WI38 (cell line): Measurements from ENCODE around the gene TAGLN.

Source experiments
- H3K4me3 ChIP-seq: 2 replicates; pipeline ENCODE4 v1.5.1; 2011; ENCODE audit warnings: low read depth, mild to moderate bottlenecking, control low read depth, low read length
- CTCF ChIP-seq: IDR thresholded peaks from 2 replicates; pipeline ENCODE4 v1.5.1; 2012; ENCODE audit warnings: low read depth, mild to moderate bottlenecking, control low read depth, low read length

Gene TAGLN

DNA sequence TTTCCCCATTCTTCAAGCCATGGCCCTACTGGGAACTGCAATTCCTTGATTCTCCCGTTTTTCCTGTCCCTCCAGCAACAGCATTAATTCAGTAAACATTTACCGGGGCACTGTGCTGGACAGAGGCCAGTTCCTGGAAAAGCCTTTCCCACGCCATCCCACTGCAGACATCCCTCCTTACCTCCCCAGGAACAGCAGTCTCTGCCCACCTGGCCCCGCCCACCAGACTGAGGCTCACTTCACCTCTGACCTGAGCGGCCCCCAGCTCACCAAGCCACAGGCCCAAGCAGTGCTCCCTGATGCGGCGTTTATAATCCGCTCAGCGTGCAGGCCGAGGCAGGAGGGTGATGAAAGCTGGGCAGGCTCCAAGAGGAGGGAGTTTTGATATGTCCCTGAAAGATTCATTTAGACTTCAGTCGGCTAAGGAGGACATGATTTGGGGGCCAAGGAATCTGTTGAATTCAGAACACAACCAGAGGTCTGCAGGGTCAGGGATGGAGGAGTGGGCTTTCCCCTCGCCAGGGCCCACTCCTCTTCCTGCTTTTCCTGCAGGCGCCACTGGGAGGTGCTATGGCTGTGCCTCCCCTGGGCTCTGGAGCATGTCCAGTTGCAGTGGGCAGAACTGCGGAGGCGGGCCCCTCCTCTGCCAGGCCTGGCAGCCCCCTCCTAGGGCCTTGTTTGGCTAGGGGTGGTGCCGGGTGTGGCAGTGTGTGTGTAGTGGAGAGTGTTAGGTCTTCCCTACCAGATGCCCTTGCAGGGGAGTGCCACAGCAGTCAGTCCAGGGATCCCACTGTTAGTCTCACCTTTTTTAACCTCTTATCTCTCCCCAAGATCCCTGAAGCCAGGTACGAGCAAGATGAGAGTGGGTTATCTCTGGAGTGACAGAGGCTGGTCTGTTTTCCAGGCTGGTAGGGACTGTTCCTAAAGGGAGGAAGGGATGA, 1.4 kb upstream of the TAGLN start:
- peak; percentile 86 for TF ChIP-seq CTCF
- peak overlapping the region; percentile 92 for H3K4me3 ChIP-seq

- peak overlapping the region; percentile 92 for H3K4me3 ChIP-seq
- TF ChIP-seq CTCF: no peak
Observed at GRCh38 chr11:117198613-117199012, 557 bp upstream of the TAGLN start.

DNA sequence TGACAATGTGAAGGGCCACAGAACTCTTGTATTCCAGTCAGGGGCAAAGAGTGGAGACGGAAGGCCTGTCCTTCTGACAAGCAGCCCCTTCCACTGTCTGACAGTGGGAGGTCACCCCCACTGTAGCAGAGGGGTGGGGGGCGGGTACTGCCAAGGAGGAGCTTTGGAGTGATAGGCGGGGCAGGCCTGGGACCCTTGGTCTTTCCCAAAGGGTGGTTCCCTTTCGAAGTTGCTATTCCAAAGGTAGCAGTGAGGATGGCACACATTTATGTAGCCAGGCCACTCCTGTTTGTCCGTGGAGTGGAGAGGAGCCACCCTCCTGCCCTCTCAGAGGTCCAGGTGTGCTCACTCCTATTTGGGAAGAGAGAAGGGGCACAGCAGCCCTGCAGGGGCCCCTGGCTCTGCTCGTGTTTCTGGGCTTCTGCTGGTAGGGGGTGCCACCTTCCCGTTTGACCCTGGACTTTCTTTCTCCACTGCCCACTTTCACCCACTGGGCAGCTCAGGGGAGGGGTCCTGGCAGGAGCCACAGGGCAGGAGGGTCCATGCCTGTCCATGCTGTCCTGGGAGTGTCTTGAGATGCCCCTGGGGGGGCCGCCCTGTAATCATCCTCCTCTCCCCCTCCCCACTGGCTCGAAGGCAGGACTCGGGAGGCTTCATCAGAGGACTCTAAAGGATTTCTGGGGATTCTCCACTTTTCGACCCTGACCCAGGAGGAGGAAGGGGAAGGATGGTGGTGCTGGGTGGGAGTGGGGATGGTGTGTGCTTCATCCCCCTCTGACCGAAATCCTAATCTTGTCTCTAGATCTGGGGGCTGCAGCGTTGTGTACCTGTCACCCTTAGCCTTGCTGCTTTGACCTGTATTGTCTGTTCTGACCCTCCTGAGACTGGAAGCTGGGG, 994 bp downstream of the TAGLN start:
- H3K4me3 ChIP-seq: peak overlapping the region; percentile 92
- no peak for TF ChIP-seq CTCF

DNA sequence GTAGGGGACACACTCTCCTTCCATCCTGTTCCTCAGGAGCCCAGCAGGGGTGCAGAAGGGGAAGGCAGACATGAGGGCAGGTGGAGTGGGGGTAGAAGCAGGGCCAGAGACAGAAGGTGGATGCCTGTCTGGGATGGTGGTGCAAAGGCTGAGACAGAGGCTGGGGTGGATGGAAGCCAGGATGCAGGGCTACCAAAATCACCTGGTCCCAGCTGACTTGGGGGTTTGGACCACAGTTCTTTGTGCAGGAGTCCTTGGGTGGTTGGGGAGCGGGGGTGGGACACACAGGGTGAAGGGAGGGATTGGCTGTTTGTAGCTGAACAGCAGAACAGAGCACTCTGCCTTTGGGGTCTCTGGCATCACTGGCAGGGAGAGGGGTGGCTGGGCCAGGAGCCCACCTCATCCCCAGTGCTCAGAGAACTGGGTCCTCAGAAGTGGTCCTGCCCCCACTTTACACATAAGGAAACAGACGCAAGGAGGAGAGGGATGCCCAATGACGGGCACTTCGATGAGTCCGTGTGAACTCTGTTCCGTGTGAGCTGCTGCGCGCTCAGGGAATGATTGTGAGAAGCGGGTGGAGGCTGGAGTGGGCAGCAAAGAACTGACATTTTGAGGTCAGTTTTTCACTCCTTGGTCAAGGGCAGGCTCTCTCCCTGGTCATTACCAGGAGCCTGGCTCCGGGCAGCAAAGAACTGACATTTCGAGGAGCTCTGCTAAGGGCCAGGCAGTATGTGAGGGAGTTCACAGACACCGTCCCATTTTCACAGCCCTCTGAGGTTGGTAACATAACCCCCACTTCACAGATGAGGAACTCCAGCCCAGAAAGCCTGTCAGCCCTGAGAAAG, 1.9 kb downstream of the TAGLN start:
- H3K4me3 ChIP-seq: peak overlapping the region; percentile 92
- TF ChIP-seq CTCF: 0 out of 2 replicates have a peak, but pooled peaks have one; percentile 29

DNA sequence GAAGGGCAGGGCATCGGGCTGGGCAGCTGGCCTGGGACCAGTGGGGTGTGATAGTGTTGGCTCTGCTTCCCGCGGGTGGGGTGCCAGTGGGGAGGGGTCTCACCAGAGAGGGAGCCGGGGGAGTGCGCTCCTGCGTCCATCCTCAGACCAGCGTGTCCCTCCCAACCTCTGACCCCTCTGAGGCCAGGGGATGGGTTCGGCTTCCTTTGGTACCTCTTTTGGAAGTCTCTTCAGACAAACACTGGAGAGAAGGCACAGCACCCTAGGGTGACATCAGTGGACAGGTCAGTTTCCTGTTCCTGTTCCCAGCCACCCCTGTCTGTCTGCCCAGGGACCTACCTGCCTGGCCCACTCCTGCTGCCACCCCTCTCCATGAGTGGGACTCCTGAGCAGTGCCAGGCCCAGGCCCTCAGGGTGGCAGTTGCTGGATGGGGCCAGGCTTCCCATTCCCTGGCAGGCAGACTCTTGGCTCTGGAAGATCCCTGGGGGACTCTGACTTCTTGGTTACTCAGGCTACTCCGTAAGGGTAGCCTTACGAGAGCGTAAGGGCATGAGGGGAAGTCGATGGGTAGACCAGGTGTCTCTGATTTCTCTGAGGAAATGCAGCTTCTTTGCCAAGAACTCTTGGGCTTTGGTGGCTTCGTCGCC, 2.6 kb downstream of the TAGLN start:
- H3K4me3 ChIP-seq: peak overlapping the region; percentile 92

More for the DNA sequence above, 2.6 kb downstream of the TAGLN start:
- TF ChIP-seq CTCF: no peak
